H1 (cell line): ENCODE measurements around the gene SLC44A1. TPM values are rescaled to one million over a fixed set of nuclear protein-coding genes. Genes with fewer than 3 reads are reported as not detected.

ENCODE experiments used
- CHD1 ChIP-seq: IDR thresholded peaks from 2 replicates; pipeline ENCODE4 v1.6.1; 2012; ENCODE audit warnings: low read depth, low read length, improper control_type of control experiment
- CHD7 ChIP-seq: fragments of 300-600 bp; sonication (generic); IDR thresholded peaks from 2 replicates; pipeline ENCODE4 v1.7.1; 2012; ENCODE audit warnings: low read length, moderate library complexity, mild to moderate bottlenecking, inconsistent platforms; ENCODE audit not compliant: insufficient replicate concordance
- EGR1 ChIP-seq: IDR thresholded peaks from 2 replicates; pipeline ENCODE4 v1.6.1; 2011; ENCODE audit warnings: low read depth, low read length, borderline replicate concordance
- JUN ChIP-seq: IDR thresholded peaks from 2 replicates; pipeline ENCODE4 v1.6.1; 2011; ENCODE audit warnings: low read depth, mild to moderate bottlenecking, improper control_type of control experiment, low read length
- KDM5A ChIP-seq: fragments of 200-600 bp; IDR thresholded peaks from 2 replicates; pipeline ENCODE4 v1.7.1; 2012; ENCODE audit warnings: mild to moderate bottlenecking, low read length, inconsistent platforms, mixed read lengths
- SRF ChIP-seq: IDR thresholded peaks from 2 replicates; pipeline ENCODE4 v1.6.1; 2011; ENCODE audit warnings: mild to moderate bottlenecking, low read depth, low read length, moderate library complexity
- SUZ12 ChIP-seq: fragments of 200-600 bp; sonication (generic); IDR thresholded peaks from 2 replicates; pipeline ENCODE4 v1.6.1; 2012; ENCODE audit warnings: mild to moderate bottlenecking, inconsistent platforms, low read length, moderate library complexity, mixed read lengths
- polyA plus RNA-seq, 7 experiments: library from polyadenylated mRNA; depleted of rRNA in 3 of 7; stranded (reverse) in 5 of 7; unstranded in 2 of 7; fragments of >200 nt in 5 of 7; fragments of 200-250 nt in 2 of 7; gene quantifications; 1 replicate in 5 of 7; 2 replicates in 1 of 7; 4 replicates in 1 of 7; pipeline versions ENCODE4 v1.2.1 to v1.2.3, GENCODE V29; 2011 to 2013; ENCODE audit warnings: missing spikeins in 2 of 7, mixed read lengths in 2 of 7
- total RNA-seq: library from RNA; stranded (reverse); fragmentation: NEBNext Ultra II Directional; extraction: Animal tissue kit (Norgen Biotek cat#: 25700); gene quantifications from 2 replicates; pipeline ENCODE4 v1.2.1, GENCODE V29; 2021

Gene SLC44A1
- total and polyA plus RNA-seq, 2 of the 8 experiments (the other 6 are each of a cell fraction or from before 2014, with no cell fraction given), result 30.5 to 71.2 TPM

- TF ChIP-seq CHD7 (peak; percentile 79), SUZ12 (no peak), SRF (no peak), CHD1 (no peak), JUN (no peak), EGR1 (no peak), KDM5A (no peak)
- TF ChIP-seq, all 59 proteins: peak for 2
Observed at GRCh38 chr9:105389796-105390195, 145.3 kb downstream of the SLC44A1 start (continued).
